HG03097 (cell line): ENCODE results near the gene FBXL5.
"Not testable (repeated sequence)": the region's sequence is repeated elsewhere in the genome, so short reads cannot be mapped to it uniquely, and the experiment has no call there.

Experiments
- ATAC-seq: cut with Tn5 transposase; IDR thresholded peaks from one replicate; pipeline ENCODE4 v1.9.1; 2021; ENCODE audit not compliant: unreplicated experiment, low FRiP score

FBXL5 gene

DNA sequence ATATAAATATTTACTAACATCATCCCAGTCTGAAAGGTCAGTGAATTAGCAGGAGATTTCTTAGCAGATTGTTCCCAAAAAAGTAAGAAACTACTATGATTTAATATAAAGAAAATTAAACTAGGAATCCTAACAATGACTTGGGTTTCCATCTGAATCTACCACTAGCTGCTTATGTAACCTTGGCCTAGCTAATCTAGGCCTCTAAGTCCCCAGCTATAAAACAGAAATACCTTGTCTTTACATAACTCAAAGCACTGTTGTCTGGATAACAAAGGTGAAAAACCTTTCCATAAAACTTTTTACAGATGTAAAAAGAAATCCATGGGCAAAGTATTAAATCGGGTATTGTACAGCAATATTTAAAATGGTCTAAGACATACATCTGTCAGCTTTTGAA lies 3.0 kb downstream of the FBXL5 start:
- ATAC-seq = no peak

- no peak for ATAC-seq
These were observed 3.5 kb downstream of the FBXL5 start for GRCh38 chr4:15651676-15652075.

DNA sequence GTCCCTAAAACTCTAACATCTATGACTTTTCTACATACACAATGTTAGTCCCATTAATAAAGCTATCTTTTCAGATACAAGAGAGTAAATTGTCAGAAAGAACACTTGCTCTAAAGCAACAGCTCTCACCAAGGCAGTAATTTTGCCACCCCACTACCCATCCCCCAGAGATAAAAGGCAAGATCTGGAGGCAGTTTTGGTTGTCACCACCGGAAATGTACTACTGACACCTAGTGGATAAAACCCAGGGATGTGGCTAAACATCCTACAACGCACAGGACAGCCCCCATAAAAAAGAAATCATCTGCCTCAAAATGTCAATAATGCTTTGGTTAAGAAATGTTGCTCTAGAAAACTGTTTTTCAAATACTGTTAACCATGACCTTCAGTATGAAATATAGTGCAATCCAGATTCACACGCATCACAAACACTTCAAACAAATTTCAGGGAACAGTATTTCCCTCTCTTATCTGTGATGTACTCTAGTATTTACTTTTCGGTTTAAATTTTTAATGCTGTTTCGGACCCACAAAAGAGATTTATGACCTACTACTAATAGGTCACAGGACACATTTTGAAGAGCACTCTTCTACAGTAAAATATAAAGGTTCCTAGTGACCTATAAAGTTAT lies 5.1 kb downstream of the FBXL5 start:
- peak; percentile 35 for ATAC-seq

DNA sequence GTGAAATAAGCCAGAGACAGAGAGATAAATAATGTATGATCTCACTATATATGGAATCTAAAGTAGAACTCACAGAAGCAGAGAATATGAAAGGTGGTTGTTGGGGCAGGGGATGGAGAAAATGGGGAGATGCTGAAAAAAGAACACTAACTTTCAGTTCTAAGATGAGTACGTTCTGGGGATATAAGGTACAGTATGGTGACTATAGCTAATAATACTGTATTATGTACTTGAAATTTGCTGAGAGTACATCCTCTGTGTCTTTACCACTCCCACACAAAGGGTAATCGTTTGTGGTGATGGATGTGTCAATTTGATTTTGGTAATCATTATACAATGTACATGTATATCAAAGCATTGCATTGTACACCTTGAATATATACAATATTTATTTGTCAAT lies 6.6 kb downstream of the FBXL5 start:
- ATAC-seq = no peak

DNA sequence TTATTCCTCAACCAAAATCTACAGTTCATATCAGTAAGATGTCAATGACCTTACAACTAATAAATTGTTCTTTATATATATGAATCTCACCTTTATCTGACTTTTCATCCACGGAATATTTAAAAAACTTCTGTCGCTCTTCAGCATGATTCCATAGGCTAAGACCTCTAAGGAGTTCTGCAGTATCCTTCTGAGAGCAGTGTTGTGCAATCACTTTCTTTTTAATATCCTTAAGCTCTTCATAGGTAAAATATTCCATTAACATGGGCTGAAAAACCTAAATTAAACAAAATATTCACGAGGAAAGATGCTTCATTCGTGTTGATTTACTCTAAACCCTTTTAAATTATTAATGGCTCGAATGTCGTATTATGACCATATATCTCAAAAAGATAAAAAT lies 16.7 kb downstream of the FBXL5 start:
- ATAC-seq = no peak

- no peak for ATAC-seq
These were observed 18.3 kb downstream of the FBXL5 start for GRCh38 chr4:15636818-15637217.

- not testable (repeated sequence) for ATAC-seq
These were observed 37.8 kb downstream of the FBXL5 start for GRCh38 chr4:15617407-15617806.

- ATAC-seq = not testable (repeated sequence)
These were observed 40.3 kb downstream of the FBXL5 start for GRCh38 chr4:15614891-15615290.

GRCh38 chr4:15612136-15612535 lies 43.0 kb downstream of the FBXL5 start:
- ATAC-seq = no peak

- ATAC-seq = no peak
These were observed 44.3 kb downstream of the FBXL5 start for GRCh38 chr4:15610855-15611254.

- ATAC-seq = no peak
These were observed 49.6 kb downstream of the FBXL5 start for GRCh38 chr4:15605537-15605936.

GRCh38 chr4:15601862-15602261 lies 53.3 kb downstream of the FBXL5 start:
- ATAC-seq = no peak

DNA sequence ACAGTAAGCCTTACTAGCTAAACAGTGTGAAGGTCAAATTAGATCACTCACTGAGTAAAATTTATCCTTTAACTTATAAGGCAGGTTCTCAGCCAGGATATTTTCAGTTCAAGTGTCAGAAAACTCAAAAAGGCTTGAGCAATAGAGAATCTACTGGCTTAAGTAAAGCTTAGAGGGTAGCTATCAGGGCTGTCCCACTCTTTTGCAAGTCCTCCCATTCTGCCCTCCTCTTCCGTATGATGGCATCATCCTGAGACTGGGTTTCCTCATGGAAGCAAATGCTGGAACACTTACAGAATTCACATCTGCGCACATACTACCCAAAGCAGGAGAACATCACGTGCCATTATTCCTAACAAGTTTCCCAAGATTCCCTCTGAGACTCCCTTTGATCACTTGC lies 55.0 kb downstream of the FBXL5 start:
- no peak for ATAC-seq

DNA sequence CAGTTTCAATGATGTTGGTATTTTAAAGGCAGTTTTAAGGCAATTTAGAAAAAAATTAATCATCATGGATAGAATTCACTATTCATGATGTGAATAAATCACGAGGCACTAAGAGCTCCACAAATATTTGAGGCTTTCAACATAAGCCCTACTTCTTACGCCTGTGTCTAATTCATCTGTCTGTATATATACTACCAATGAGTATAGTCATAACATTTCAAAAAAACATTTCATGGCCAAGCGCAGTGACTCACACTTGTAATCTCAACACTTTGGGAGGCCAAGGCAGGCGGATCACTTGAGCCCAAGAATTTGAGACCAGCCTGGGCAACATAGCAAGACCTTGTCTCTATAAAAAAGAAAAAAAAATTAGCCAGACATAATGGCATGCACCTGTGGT lies 56.5 kb downstream of the FBXL5 start:
- ATAC-seq = no peak

- ATAC-seq = no peak
These were observed 62.4 kb downstream of the FBXL5 start for GRCh38 chr4:15592799-15593198.

DNA sequence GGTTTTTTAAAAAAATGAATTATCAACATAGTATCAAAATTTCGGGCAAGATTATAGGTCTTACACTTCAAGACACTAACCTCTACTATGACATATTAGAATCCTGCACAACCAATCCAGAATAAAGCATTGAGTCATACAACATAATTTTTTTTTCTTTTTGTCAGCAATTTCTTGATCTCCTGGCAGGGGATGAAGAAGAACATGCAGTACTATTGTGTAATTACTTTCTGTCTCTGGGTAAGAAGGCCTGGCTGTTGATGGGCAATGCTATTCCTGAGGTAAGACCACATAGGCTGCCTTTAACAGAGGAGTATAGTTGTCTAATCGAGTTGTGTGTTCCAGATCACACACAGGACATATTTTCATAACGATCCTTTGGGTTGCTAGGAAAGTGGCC lies 67.5 kb downstream of the FBXL5 start:
- no peak for ATAC-seq

DNA sequence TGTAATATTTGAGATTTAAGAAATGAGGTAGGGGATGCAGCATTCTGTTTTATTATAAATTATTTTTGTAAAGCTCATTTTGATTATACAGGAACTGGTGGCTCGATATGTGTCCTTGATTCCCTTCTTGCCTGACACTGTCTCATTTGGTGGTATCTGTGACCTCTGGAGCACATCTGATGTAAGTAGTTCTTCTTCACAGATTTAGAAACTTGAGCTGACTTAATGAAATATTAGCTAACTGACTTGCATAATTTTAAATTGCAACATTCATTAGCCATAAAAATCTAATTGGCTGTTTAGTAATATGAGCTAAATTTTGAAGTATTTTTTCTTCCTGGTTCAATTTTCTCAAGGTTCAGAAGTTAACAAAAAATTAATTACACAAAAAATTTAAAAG lies 69.1 kb downstream of the FBXL5 start:
- no peak for ATAC-seq

- ATAC-seq = no peak
These were observed 69.8 kb downstream of the FBXL5 start for GRCh38 chr4:15585331-15585730.

DNA sequence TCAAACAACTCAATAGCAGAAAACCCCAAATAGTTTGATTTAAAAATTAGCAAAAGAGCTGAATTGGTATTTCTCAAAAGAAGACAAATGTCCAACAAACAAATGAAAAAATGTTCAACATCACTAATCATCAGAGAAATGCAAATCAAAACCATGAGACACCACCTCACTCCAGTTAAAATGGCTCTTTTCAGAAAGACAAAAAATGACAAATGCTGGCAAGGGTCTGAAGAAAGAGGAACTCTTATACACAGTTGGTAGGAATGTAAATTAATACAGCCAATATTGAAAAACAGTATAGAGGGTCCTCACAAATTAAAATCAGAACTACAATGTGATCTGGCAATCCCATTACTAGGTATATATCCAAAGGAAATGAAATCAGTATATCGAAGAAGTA lies 70.4 kb downstream of the FBXL5 start:
- no peak for ATAC-seq

- no peak for ATAC-seq
These were observed 77.6 kb downstream of the FBXL5 start for GRCh38 chr4:15577508-15577907.

GRCh38 chr4:15575966-15576365 lies 79.2 kb downstream of the FBXL5 start:
- ATAC-seq = no peak

GRCh38 chr4:15569746-15570145 lies 85.4 kb downstream of the FBXL5 start:
- no peak for ATAC-seq

DNA sequence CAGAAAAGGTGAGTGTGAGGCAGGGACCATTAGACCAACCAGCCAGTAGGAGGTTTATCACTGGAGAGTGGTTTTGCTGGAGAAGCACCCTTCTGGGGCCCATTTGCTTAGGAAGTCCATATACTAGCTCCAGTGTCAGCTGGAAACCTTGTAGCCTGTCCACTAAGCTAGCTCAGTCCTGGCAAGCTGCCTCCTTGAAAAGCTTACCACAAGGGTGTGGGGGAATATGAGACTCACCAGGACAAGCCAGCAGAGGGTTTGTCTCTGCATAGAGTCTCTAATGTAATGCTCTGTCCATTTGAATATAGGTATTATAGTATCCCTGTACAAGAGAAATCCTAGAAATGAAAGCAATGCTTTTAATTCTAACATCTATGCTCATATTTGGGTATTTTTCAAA lies 86.3 kb downstream of the FBXL5 start:
- no peak for ATAC-seq
